Stimulated activated CD8-positive, alpha-beta memory T cell treated with anti-CD3 and anti-CD28 coated beads, Interleukin-12 subunit alpha, Interleukin-12 subunit beta, amount 100 ng/mL, for 24 hours (primary cell): ENCODE measurements around the gene FTO.

Experiments used
- DNase-seq: peaks from one replicate; pipeline ENCODE4 v3.0.0-alpha.2; 2020; ENCODE audit errors: extremely low read depth

FTO gene

DNA sequence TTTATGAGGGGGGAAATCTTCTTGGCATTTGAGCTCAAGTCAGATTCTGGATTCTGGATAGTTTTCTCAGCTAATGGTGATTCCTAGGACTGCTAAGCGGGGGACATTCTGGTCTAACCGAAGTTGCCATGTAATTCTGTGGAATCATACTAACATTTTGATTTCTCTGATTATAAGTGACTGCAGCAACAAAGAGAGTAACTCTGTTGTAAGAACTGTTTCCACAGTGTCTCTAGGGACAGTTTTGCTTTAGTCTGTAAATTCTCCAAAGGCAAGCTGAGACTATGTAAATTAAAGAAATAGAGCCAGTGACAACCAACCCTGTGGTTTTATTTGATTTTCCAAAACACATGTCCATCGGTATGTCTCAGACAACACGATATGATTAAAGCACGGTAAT is 296.4 kb downstream of the FTO start:
- DNase-seq = no peak

DNA sequence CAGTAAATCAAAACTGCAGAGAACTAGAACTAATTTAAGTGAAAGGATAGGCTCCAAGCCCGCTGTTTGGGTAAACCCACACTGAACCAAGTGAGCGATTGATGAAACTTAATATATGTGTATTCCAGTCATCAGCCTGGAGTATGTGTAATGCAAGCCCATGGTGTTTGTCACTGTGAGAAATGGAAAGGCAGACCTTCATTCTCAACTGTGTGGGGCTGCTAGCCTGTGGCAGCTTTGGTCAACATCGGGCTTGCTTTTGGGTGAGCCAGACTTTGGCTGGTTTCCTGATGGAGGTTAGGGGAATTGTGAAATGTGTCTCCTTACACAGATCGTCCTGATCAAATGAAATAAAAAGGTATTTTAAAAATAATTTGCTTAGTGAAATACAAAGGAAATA is 302.7 kb downstream of the FTO start:
- no peak for DNase-seq

DNA sequence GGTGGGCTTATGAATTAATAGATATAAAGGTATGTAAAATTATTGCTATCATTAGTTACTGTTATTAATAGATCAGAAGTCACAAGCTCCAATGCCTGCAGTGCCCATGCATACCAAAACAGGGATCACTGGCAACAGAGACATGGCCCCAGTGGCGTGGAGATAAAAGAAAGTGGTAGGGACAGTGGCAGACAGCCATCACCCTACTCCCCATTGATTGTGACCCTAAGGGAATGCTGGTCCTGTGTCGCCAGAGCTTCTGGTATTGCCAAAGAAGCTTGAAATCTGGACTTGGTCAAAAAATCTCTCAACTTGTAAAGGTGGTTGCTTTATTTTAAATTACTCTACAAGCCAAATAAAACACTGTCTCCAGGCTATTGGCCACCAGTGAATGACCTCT is 303.5 kb downstream of the FTO start:
- no peak for DNase-seq

DNA sequence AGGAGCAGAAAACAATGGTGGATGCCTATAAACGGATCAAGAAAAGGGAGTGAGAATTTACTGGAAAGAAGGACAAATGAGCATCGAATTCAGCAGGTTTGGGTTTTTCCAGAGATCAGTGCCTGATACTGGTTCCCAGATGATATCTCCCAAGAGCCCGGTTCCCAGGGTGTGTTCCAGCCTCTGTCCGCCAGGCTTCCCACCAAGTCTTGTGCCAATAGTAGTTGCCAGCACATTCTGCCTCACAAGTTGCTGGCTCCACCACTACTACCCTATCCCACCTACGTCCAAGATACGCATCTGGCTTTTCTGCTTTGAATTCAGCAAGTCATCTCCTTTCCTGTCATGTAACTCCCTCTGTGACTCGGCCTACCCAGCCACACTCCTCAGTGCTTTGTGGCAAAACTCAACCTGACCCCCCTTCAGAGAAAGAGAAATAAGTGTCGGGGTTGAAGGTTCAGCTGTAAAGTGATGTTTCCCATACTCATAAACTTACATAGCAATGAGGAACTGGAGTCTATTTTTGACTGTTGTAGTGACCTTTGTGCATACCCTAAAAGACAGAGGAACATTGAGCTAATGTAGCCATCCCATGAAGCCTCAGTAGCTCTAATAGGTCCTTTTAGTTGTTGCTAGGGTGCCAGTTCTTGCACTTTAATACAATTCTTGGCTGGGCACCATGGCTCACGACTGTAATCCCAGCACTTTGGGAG is 305.7 kb downstream of the FTO start:
- DNase-seq = no peak

DNA sequence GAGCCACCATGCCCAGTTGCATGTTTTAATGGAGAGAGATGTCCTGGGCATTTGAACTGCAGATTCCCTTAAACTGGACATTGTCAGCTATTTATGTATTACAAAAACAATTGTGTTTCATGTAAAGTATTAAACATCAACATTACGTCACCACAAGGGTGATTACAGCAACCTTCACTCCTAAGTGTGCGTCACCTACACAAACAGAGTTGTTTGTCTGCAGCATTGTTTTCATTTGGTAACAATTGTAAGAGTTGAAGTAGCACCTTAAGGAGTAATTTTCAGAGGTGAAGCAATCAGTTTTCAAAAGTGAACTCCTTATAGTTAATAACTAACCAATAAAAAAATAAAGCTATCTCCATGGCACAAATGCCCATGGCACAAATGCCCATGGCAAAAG is 311.2 kb downstream of the FTO start:
- DNase-seq = no peak

DNA sequence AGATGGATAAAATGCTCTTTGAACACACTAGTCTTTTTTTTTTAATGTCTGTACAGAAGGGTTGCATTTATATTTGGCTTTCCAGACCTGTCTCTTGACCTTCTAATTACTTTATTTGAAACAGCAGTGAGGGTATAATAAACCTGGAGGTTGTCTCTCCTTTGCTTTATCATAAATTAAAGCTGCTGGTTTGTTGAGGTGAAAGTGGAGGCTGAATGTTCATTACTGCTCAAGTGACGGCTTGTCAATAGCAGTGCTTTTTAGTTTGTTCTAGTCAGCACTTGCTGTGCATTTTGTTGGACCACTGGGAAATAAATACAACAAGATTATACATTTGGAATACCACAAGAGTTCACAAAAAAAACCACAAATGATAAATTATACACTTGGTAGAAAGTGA is 318.4 kb downstream of the FTO start:
- no peak for DNase-seq

DNA sequence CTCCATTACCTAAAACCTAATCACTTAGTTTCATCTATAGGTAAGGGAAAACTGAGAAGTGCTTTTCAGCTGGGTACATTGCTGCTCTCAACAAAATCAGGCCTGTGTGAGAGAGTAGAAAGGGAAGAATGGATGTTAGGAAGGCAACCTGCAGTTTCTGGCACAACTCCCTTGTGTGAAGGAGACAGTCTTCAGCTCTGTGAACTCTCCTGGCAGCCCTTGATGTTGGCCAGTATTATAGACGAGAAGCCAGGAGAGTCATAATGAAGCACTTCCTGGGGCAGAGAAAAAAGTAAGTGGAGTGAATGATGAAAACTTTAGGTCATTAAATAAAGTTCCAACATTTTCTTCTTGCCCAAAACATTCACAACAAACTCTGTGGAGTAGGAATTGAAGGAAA is 322.5 kb downstream of the FTO start:
- DNase-seq = no peak

DNA sequence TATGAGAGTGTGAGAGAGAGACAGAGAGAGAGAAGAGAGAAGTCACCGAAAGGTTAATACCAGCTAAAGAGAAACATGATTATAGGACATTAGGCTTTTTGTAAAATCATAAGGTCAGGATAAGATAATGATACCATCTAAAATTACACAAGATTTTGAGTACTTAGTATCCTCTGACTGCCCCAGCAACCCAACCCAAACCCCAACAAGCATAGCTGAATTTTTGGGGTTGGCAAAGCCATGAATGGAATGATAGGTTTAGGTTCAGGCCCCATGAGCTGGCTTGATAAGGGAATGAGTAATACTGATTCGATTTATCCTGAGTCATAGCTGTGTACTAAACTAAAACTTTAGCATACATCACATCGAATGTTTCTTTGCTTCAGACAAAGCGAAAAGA is 323.1 kb downstream of the FTO start:
- no peak for DNase-seq

DNA sequence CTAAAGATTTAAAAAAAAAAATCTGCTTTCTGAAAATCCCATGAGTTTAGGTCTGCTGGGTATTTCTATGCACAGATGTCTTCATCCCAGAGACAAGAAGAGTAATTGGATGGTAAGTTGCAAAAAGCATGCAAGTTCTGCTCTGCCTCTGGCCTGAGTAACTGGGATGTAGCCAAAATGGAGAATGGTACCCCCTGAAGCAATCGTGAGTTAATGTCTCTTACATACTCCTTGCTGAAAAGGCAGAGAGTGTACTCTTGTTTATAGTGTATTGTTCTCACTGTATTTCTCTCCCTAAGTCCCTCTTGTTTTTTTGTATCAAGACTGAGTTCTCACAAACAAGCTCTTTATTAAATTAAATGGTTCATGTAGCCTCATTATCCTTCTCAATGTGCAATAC is 323.6 kb downstream of the FTO start:
- DNase-seq = no peak

DNA sequence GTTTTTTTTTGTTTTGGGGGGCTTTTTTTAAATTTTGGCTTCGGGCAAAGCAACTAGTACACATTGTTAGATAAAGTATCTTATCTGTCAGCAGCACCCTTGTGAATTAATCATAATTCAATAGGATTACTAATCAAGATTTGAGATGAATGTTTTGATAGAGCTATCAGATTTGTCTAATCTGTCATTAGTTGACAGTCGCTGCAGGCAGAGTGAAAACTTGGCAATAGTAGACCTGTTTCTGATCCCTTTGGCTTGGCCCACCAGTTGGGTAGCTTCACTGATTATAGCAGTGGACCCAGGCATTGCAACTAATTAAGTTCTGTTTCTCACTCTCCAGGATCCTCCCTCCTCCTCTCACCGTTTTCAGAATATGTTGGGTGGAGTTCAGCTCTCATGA is 324.0 kb downstream of the FTO start:
- no peak for DNase-seq

DNA sequence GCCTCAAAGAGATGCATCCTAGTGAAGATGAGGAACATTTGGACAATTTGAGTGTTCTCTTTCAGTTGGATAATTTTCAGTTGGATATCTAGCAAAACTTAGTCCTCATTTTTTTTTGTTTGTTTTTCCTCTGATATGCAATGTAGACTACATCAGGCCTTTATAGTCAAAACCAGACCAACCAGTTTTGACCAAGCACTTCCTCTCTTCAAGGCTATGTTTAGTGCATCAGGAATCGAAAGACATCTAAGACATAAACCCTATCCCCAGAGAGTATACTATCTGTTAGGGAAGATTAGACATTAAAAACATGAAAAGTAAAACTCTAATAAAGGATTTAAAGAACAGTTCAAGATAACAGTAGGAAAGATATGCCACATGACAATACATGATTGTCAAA is 326.5 kb downstream of the FTO start:
- no peak for DNase-seq

DNA sequence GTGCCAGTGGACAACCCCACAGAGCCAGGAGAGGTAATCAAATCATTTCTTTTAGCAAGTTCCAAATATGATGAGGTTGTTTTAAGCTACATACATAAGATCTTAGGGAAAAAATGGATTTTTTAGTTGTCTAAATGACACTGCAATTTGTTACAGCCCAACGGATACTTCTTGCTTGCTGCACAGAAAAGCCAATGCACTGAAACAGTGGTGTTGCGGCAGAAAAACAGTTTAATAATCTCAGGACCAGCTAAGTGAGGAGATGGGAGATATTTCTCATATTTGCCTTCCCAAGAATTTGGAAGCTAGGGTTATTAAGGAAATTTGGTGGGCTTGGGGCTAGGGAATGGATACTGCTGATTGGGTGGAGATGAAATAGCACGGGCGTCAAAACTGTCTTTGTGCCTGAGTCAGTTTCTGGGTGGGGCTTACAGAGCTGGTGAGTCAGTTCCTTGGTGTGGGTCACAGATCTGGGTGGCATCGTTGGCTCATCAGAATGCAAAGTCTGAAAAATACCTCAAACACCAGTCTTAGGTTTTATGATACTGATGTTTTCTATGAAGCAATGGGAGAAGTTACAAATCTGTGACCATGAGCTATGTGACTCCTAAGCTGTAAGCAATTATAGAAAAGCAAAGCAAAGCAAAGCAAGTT is 327.3 kb downstream of the FTO start:
- no peak for DNase-seq

DNA sequence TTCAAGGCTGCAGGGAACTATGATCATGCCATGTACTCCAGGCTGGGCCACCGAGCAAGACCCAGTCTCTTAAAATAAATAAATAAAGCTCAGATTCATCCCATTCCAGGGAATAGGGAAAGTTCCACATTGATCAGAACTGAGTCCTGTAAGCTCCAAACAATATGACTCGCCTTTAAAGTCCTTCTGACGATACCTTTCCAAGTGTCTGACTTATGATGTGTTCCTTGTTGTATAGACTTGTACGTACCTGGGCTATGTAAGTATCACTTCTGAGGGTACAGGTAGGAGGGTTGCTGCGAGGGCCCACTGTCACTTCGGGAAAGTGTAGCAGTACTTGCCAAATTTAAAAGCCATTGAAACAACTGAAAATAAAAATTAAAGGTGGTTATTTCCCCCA is 329.8 kb downstream of the FTO start:
- no peak for DNase-seq

DNA sequence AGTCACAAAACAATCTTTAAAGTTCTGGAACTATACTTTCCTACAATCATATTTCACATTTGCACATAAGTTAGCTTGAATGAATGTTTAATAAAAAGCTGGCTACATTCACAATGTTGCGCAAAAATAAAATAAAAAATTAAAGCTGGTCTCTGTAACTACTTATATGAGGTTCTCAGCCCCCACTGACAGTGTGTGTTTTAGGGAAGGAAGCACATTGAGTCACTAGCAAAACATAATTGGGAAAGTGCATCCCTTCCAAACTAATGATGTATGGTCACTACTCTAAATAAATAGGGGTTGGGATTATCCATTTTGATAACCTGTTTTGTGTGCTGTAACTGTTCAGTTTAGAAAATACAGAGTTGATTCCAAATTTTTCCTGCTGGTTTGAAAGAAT is 330.7 kb downstream of the FTO start:
- DNase-seq = no peak

DNA sequence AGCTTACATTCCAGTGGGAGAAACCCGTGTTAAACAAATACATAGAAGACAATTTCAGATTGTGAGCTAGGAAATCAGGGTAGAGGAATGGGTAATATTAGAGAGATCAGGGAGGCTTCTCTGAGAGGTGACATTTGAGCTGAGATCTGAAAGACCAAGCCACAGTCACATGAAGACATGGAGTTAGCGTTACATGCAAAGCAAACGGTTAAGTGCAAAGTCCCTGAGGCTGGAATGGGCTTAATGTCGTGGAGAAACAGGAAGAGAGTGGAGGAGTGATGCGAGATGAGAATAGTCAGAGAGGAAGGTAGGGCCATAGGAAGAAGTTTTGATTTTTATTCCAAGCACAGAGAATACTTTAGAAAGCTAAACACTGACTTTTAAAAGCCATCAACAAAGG is 336.5 kb downstream of the FTO start:
- no peak for DNase-seq

DNA sequence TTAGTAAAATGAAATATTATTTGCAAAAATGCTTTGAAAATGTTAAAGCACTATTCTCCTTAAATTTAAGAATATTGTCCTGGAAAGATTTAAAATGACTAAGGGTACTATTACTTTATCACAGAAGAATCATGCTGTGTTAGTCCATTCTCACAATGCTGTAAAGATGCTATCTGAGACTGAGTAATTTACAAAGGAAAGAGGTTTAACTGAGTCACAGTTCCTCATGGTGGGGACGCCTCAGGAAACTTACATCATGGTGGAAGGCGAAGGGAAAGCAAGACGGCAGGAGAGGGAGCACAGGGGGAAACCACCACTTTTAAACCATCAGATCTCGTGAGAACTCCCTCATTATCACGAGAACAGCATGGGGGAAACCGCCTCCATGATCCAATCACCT is 337.0 kb downstream of the FTO start:
- no peak for DNase-seq

DNA sequence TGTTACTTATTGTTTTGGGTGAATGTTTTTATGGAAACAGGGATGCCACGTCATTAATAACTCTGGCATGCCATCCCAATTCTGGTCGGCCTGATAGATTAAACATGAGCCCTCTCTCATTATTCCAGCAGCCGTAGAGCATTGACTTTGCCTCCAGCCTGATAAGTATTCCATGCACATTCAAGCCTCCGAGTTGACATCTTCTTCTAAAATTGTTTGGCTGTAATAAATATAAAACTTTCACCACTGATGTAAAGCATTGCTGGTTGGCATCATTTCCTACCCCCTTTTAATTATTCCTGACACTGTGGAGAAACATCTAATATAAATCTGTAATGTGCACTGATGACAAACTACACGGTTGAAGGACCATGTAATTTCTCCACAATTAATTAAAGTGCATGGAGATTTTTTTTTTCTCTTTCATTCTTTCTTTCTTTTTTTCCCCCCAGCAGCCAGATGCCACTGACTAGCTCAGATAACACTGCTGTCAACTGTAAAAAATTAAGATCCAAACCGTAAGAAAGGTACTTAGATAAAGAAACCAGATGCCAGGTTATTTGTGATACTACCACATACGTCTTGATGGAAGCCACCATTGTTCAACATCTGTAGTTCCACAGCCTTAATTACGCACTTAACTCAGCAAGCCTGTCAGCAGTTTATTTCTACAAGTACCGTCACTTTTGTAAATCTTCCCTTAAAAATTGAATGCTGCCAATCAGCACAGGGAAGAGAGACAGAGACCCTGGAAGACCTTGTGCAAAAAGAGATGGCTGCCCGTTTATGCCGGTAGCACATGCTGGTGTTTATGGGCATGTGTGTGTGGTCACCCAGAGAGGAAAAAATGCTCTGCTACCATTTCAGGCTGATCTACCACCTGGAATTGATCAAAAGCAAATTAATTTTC is 344.9 kb downstream of the FTO start:
- no peak for DNase-seq

DNA sequence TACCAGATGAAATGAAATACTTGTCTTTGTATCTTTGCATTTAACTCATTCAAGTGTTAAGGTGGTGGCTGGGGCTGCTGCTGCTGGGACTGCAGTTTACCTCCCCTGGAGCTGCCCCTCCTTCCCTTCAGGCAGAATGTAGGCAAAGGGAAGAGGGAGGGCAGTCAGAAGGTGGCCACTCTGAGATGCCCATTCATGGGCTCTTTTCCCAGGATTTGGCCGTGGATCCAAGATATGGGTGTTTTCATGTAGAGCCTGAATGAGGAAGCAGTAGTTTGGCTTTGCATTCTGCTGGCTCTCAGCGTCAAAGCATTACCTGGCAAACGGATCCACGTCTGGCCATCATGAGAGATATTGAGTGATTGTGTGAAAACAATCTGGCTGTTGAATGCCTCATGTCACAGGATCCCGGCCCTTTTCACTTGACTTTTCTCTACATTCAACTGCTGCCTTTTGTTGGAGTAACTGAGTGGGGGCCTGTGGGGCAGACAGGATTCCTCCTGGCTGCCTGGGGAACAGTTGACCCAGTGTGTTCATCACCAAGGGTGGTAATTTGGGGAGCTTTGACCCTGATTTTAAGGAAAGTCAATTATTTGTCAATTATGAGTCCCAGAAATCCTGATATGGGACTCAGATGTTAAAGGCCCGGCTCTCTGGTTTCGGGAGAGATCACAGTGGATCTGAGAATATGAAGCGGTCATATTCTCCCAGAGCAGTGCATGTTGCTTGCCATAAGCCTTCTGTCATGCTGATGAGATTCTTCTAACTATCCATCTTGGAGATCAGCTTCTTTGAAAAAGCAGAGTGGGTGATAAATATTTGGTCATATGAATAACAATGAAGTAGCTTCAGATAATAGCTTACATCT is 345.9 kb downstream of the FTO start:
- no peak for DNase-seq

DNA sequence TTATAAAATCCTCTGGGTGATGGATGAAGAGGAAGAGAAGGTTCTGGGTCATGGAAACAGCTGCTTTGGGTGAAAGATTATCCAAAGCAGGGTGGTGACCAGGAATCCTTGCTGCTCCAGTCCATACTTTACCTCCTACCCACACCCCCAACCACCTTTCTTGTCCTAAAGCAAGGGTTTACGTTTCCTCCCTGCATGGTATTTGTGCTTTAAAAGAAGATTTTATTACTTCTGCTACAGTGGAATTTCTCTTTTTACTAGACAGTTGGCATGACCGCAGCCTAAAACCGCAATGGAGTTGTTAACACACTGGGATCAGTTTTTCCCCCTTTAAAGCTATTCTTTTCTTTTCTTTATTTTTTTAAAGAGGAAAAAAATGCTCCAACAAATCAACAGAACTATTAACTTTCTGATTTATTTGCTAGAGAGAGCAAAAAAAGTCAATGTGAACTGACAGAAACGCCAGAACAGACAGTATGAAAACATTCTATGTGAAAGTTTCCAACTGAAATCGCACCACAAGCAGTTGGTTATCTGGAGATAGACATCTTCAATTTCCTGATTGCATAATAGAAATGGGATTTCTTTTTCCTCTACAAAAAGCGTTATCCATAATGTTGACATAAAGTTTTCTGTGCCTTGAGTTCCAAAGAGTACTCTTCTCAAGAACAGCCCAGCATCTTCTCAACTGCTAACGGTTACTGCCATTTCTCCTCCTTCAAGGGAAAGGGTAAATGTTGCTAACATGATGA is 346.7 kb downstream of the FTO start:
- no peak for DNase-seq

DNA sequence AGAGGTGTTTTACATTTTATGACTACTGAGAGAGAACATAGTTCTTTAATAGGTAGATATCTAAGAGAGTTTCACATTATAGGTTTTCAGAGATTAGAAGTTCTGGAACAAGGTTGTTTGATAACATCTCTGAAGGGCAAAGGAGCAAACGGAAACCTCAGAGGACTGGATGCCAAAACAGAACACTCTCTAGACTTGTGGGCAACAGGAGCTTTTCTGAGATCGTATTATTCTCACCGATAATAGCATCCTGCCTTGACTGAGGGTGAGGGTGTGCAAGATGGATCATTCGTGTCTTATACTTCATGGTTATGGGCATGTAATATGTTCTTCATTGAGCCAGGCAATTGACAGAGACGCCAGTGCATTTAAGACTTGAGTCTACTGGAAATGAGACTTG is 347.9 kb downstream of the FTO start:
- DNase-seq = no peak

DNA sequence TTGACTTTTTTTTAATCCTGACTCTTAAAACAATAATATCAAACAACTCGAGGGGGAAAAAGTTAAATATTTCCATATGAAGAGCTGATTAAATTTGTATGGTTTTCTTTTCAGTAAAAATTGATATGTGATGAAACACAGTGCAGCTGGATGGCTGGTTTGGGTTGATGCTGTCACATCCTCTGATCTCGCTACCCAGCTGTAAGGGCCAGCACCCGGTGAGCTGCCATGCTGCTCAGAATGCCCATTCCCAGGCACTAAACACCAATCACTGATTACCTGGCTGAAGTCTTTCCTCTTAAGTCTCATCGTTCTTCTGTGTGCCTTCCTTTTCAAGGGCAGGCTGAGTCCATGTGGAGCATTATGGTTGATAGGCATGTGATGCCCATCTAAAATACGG is 348.3 kb downstream of the FTO start:
- no peak for DNase-seq
